AG09319 (cell line): ENCODE data around the gene PPP1CB.

Experiments
- DNase-seq: peaks from one replicate; pipeline ENCODE4 v3.0.0-alpha.2; 2010; ENCODE audit warnings: low read depth; ENCODE audit errors: extremely low read depth
- TF ChIP-seq, protein P1 (sequence below): IDR thresholded peaks from 2 replicates; pipeline ENCODE4 v1.5.1; 2011; ENCODE audit warnings: low read depth, mild to moderate bottlenecking, inconsistent platforms, low read length, moderate library complexity

PPP1CB gene

GRCh38 chr2:28833740-28834470 lies 82.3 kb downstream of the PPP1CB start:
- no peak for DNase-seq

DNA sequence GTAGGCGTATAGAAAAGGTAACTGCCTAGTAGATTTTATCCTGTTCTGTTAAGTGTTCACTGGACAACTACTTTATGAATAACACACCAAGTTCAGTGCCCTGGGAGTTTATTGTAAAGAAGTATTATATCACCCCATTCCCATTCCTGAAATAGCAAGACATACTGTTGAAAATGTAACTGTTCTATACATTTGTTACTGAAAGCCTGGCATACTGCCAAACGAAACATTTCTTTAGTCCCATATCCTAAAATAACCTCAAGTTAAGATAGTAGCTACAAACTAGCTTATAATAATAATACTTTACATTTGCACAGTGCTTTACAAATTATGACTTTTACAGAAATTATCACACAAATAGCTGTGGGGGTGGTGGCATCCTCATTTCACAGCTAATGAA lies 84.2 kb downstream of the PPP1CB start:
- DNase-seq = no peak
- TF ChIP-seq, protein P1, sequence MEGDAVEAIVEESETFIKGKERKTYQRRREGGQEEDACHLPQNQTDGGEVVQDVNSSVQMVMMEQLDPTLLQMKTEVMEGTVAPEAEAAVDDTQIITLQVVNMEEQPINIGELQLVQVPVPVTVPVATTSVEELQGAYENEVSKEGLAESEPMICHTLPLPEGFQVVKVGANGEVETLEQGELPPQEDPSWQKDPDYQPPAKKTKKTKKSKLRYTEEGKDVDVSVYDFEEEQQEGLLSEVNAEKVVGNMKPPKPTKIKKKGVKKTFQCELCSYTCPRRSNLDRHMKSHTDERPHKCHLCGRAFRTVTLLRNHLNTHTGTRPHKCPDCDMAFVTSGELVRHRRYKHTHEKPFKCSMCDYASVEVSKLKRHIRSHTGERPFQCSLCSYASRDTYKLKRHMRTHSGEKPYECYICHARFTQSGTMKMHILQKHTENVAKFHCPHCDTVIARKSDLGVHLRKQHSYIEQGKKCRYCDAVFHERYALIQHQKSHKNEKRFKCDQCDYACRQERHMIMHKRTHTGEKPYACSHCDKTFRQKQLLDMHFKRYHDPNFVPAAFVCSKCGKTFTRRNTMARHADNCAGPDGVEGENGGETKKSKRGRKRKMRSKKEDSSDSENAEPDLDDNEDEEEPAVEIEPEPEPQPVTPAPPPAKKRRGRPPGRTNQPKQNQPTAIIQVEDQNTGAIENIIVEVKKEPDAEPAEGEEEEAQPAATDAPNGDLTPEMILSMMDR = no peak

More at GRCh38 chr2:28833740-28834470, 82.3 kb downstream of the PPP1CB start:
- TF ChIP-seq, protein P1 = no peak

GRCh38 chr2:28838971-28839370 lies 87.3 kb downstream of the PPP1CB start:
- no peak for DNase-seq
- TF ChIP-seq, protein P1 = no peak

DNA sequence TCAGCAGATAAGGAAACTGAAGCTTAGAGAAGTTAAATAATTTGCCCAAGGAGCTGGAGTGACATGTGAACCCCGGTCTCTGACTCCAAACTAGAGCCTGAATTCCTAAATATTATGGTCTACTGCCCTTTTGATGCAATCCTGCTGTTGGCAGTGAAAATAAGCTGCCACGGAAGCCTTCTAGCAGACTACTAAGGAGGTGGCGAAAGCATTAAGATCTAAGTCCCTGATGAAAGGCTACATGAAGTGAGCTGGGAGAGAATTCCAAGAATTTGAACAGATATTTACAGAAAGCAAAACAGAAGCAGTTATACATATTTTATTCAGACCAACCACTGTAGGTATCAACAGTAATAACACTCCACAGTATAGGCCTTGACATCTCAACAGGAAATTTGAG lies 90.4 kb downstream of the PPP1CB start:
- TF ChIP-seq, protein P1 = no peak
- DNase-seq = no peak
